Hematopoietic multipotent progenitor cell treated with erythropoietin and hydrocortisone succinate and interleukin-3 and kit ligand, for 15 days (in vitro differentiated cells): ENCODE results near the gene MT1G.
"Not testable (repeated sequence)": the region's sequence is repeated elsewhere in the genome, so short reads cannot be mapped to it uniquely, and the experiment has no call there.

ENCODE experiments used
- DNase-seq: peaks from one replicate; pipeline ENCODE4 v3.0.0-alpha.2; 2015; ENCODE audit warnings: low spot score

Gene MT1G

GRCh38 chr16:56684926-56685590 is 17.2 kb upstream of the MT1G start:
- no peak for DNase-seq

GRCh38 chr16:56684256-56684925 is 16.5 kb upstream of the MT1G start:
- DNase-seq, result no peak

- no peak for DNase-seq
These were observed 15.7 kb upstream of the MT1G start for GRCh38 chr16:56683424-56684172.

GRCh38 chr16:56682703-56683397 is 15.0 kb upstream of the MT1G start:
- DNase-seq, result no peak

- DNase-seq, result peak; percentile 65
These were observed 14.3 kb upstream of the MT1G start, which contains the start of gene MT1X for GRCh38 chr16:56681939-56682702. MT1X (plus strand) TSS chr16:56682470; CDS start chr16:56682541, 71 bp downstream.

- DNase-seq, result no peak
These were observed 12.0 kb upstream of the MT1G start for GRCh38 chr16:56679818-56680217.

- no peak for DNase-seq
These were observed 11.3 kb upstream of the MT1G start for GRCh38 chr16:56679078-56679730.

GRCh38 chr16:56677474-56677873 is 9.6 kb upstream of the MT1G start:
- no peak for DNase-seq

- no peak for DNase-seq
These were observed 7.9 kb upstream of the MT1G start for GRCh38 chr16:56675685-56676210.

GRCh38 chr16:56674570-56674969 is 6.7 kb upstream of the MT1G start:
- DNase-seq, result not testable (repeated sequence)

GRCh38 chr16:56673921-56674320 is 6.1 kb upstream of the MT1G start:
- no peak for DNase-seq

GRCh38 chr16:56672761-56673536 is 5.1 kb upstream of the MT1G start:
- no peak for DNase-seq

- not testable (repeated sequence) for DNase-seq
These were observed 4.3 kb upstream of the MT1G start for GRCh38 chr16:56672171-56672570.

- DNase-seq, result not testable (repeated sequence)
These were observed 3.8 kb upstream of the MT1G start for GRCh38 chr16:56671691-56672090.

- no peak for DNase-seq
These were observed 2.7 kb upstream of the MT1G start for GRCh38 chr16:56670620-56670934.

- DNase-seq, result no peak
These were observed 2.2 kb upstream of the MT1G start for GRCh38 chr16:56669840-56670619.

- DNase-seq, result no peak
These were observed 1.4 kb upstream of the MT1G start, which contains the start of gene MT1H for GRCh38 chr16:56669005-56669839. MT1H (plus strand) TSS chr16:56669814; CDS start chr16:56669885, 71 bp downstream.
